Right lobe of liver (tissue), 6 donors: Measurements from ENCODE around the gene CALU. TPM values are rescaled to one million over a fixed set of nuclear protein-coding genes. Genes with fewer than 3 reads are reported as not detected.
A peak's percentile ranks its signal among the peaks of the same experiment; 100 is the strongest.

Experiments
- ATAC-seq, 4 donors: fragments of 200-7000 bp; cut with Tn5 transposase; one replicate each; pipeline ENCODE4 v1.9.1; 2020; ENCODE audit warnings: mild to moderate bottlenecking in 4 of 4, moderate library complexity in 4 of 4
- DNase-seq, 3 donors: peaks; one replicate each; pipeline ENCODE4 v3.0.0-alpha.2; 2020
- H3K27ac ChIP-seq, 3 donors: fragments of 200-600 bp; one replicate each; pipeline ENCODE4 v1.8.0; 2022
- H3K27me3 ChIP-seq, 2 donors: fragments of 200-600 bp; one replicate each; pipeline ENCODE4 v1.8.0; 2022
- H3K36me3 ChIP-seq, 4 donors: fragments of 200-600 bp; sonication (generic) in 1 of 4; one replicate each; pipeline versions ENCODE4 v1.5.1 to v1.8.0; 2017 to 2022; ENCODE audit warnings: control low read depth in 1 of 4
- H3K4me1 ChIP-seq, 4 donors: fragments of 200-600 bp; sonication (generic) in 1 of 4; one replicate each; pipeline versions ENCODE4 v1.5.1 to v1.8.0; 2017 to 2022; ENCODE audit warnings: control low read depth in 1 of 4
- H3K4me3 ChIP-seq, 3 donors: fragments of 200-600 bp; one replicate each; pipeline ENCODE4 v1.8.0; 2022
- H3K9me3 ChIP-seq, 4 donors: fragments of 200-600 bp; sonication (generic) in 1 of 4; one replicate each; pipeline versions ENCODE4 v1.5.1 to v1.8.0; 2017 to 2022; ENCODE audit warnings: control low read depth in 1 of 4
- CTCF ChIP-seq, 4 donors: fragments of 200-600 bp in 3 of 4; fragments of 450-650 bp in 1 of 4; IDR thresholded peaks; one replicate each; pipeline versions ENCODE4 v1.5.1 to v1.8.0; 2016 to 2022; ENCODE audit warnings: antibody characterized with exemption in 4 of 4, mild to moderate bottlenecking in 2 of 4
- POLR2A ChIP-seq: fragments of 450-650 bp; IDR thresholded peaks from one replicate; pipeline ENCODE4 v1.6.1; 2017; ENCODE audit warnings: antibody characterized with exemption, mild to moderate bottlenecking
- WGBS: methylation state at CpG from one replicate; pipeline ENCODE4 v1.1.6; 2018; ENCODE audit warnings: low coverage, low lambda C conversion rate; ENCODE audit not compliant: insufficient coverage; ENCODE audit errors: missing lambda C conversion rate; 5-methylcytosine and 5-hydroxymethylcytosine counted together
- intact Hi-C, 2 donors: fragments of 100-400 bp; cut with DNase I; formaldehyde crosslinking; loops; one replicate each; pipeline versions ENCODE4 v1.11.2 to v1.14.1; 2022
- total RNA-seq, 6 experiments: library from RNA; depleted of rRNA in 2 of 6; stranded (reverse); fragments of >200 nt in 2 of 6; fragmentation: NEBNext Ultra II Directional in 3 of 6; extraction: Animal tissue kit (Norgen Biotek cat#: 25700) in 3 of 6; gene quantifications; one replicate each; pipeline versions ENCODE4 v1.1.0 to v1.2.4, GENCODE V29; 2016 to 2023
- donor health status: DM: no; HTN: yes; CAD: no.
- donor health status: DM: no; HTN: no; CAD: no.
- donor health status: DM: no; HTN: no; CAD: no.
- donor health status: DM: no; HTN: yes; CAD: no.
- donor health status: DM: no; HTN: yes; CAD: no.

CALU gene
- total RNA-seq, 6 experiments from 2014 or later = 25.4 to 48.3 (median 42.1) TPM

- ATAC-seq = no peak
- no peaks in the 10 kb centered on the region for H3K27me3 ChIP-seq
- no peaks in the 10 kb centered on the region for H3K9me3 ChIP-seq
- DNase-seq = no peak
- no peak overlapping the region for H3K27ac ChIP-seq
- WGBS = 69% methylated on average over 5 of the region's 5 CpGs
- peaks cover 0 to 7% (median 2%) of the 10 kb centered on the region in 4 donors for H3K4me1 ChIP-seq
- intact Hi-C loops = no loop called here
- no peaks in the 10 kb centered on the region for H3K36me3 ChIP-seq
- no peak for TF ChIP-seq CTCF (IDR thresholded peaks at IDR 0.05)
- TF ChIP-seq POLR2A = no peak
- no peak overlapping the region for H3K4me3 ChIP-seq
Observed at GRCh38 chr7:128735436-128735835, 3.7 kb upstream of the CALU start.

- intact Hi-C loops = no loop called here
- DNase-seq (no peak), ATAC-seq (no peak)
Observed at GRCh38 chr7:128737441-128737840, 1.7 kb upstream of the CALU start.

GRCh38 chr7:128737867-128738385 lies 1.2 kb upstream of the CALU start:
- H3K36me3 ChIP-seq = no peaks in the 10 kb centered on the region
- H3K4me3 ChIP-seq = no peak overlapping the region
- no peaks in the 10 kb centered on the region for H3K9me3 ChIP-seq
- intact Hi-C loops = no loop called here
- ATAC-seq = no peak
- H3K27ac ChIP-seq = no peak overlapping the region
- WGBS = 39% methylated on average over 1 of the region's 1 CpG
- no peaks in the 10 kb centered on the region for H3K27me3 ChIP-seq
- no peak for DNase-seq
- H3K4me1 ChIP-seq = peaks cover 0 to 28% (median 7%) of the 10 kb centered on the region in 4 donors
- TF ChIP-seq CTCF (IDR thresholded peaks at IDR 0.05) (no peak), POLR2A (no peak)

More at GRCh38 chr7:128737441-128737840, 1.7 kb upstream of the CALU start:
- H3K36me3 ChIP-seq = no peaks in the 10 kb centered on the region
- WGBS = 84% methylated on average over 3 of the region's 4 CpGs
- no peaks in the 10 kb centered on the region for H3K27me3 ChIP-seq
- TF ChIP-seq POLR2A = no peak
- TF ChIP-seq CTCF (IDR thresholded peaks at IDR 0.05) = no peak
- no peak overlapping the region for H3K27ac ChIP-seq
- H3K4me3 ChIP-seq = no peak overlapping the region
- no peaks in the 10 kb centered on the region for H3K9me3 ChIP-seq
- peaks cover 0 to 24% (median 7%) of the 10 kb centered on the region in 4 donors for H3K4me1 ChIP-seq

GRCh38 chr7:128738570-128739047 lies 550 bp upstream of the CALU start:
- no peaks in the 10 kb centered on the region for H3K27me3 ChIP-seq
- H3K4me1 ChIP-seq = peaks cover 0 to 30% (median 7%) of the 10 kb centered on the region in 4 donors
- 5% methylated on average over 8 of the region's 8 CpGs for WGBS
- peak overlapping the region; percentile 97 to 98 (median 98) for H3K4me3 ChIP-seq
- H3K27ac ChIP-seq = peak overlapping the region; percentile 58 to 90 (median 85)
- intact Hi-C loops = no loop called here
- peak; percentile 6 to 50 (median 37) for ATAC-seq
- no peaks in the 10 kb centered on the region for H3K9me3 ChIP-seq
- TF ChIP-seq CTCF (IDR thresholded peaks at IDR 0.05) (no peak), POLR2A (no peak)
- H3K36me3 ChIP-seq = no peaks in the 10 kb centered on the region
- no peak for DNase-seq
